Measurements from ENCODE around the gene AEBP1.

The AEBP1 gene

DNA sequence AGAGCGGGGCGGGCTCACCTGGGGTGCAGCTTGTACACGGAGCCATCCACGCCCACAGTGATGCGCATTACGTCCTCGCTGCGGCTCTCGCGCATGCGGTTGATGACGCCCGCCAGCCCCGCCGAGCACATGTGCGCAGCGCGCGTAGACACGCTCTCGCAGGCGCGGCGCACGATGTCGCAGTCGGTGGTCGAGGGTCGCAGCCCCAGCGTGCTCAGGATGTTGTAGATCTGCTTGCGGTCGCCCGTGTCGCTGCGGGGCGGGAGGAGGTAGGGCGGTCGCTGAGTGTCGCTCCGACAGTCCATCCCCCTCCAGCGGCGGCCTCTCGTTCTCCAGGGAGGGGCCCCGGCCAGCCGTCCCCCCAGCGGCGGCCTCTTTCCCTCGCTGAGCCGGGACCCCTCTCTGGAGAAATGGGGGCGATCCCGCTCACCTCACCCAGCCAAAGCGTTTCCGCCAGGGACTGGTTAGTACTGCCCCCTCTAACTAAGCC, 41.4 kb downstream of the AEBP1 start:
- no peak for DNase-seq

DNA sequence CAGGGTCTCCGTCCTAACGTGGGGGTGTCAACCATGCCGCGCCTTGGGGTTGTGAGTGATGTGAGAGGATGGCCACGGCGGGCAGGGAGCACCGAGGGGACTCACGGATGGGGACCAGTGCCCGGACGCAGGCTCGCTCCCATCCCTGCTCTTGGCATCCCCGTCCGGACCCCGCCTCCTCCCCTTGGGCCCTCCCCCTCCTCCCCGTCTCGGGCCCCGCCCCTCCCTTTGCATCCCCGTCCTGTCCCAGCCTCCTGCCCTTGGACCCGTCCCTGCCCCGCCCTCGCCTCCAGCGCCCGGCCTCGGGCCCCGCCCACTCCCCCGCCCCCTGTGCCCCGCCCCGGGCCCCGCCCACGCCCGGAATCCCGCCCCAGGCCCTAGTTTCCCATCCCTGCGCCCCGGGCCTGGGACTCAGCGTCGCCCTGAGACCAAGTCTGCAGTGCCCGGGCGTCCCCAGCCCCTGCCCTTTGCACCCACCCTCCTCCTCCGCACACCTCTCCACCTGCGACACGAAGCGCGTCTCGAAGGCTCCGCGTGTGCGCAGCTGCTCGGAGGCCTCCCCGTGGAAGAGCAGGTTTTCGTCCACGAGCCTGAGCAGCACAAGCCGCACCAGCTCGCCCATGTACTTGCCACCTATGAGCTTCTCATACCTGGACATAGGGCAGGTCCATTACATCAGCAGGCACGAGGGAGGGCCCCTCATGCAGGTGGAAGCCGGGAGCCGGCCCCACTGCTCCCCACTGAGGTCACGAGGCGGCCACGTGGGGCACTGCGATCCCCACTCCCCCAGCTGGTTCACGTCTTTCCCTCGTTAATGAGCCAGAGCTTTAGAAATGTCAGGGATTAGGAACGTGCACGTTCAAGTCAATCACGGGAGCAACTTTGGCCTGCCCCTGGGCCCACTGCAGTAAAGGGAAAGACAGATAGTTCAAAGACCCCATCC, 42.1 kb downstream of the AEBP1 start:
- DNase-seq = no peak

DNA sequence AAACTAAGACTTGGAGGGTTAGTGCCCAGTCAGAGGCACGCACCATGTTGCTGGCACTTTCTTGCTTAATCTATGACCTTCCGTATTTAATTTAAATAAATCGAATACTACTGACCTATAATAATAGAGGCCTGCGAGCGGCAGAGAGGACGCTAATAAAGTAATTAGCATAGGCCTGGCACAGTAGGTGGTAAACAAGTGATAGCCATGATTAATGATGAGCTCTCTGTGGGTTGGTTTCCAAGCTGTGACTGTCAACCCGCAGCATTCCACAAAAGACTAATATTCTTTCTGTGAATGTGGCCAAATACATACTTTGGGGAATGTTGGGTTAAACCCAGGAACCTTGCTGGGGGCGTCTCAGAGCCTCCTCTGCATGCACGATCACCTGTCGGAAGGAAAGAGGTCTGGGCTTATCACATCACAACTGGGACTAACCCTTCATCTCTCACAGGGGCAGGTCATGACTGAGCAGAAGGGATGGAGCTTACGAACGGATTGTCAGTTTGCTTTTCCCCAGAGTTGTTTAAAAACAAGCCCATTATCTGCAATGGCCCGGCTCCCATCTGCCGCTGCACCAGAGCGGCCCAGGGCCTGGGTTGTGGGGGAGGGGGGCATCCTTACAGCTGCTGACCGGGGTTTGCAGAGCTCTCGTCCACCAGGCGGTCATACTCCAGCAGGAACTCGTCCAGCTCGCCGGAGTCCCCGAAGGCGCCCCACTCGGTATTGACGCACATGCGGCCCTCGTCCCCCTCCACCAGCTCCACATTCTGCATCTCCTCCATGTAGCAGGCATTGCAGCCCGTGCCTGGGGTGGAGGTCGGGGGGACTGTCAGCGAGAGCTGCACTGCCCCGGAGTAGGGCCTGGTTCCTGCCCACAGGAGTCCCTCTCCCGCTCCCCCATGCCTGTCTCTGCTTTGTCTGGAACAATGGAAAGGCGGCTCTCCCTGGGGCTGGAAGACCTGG, 43.2 kb downstream of the AEBP1 start:
- DNase-seq = no peak

DNA sequence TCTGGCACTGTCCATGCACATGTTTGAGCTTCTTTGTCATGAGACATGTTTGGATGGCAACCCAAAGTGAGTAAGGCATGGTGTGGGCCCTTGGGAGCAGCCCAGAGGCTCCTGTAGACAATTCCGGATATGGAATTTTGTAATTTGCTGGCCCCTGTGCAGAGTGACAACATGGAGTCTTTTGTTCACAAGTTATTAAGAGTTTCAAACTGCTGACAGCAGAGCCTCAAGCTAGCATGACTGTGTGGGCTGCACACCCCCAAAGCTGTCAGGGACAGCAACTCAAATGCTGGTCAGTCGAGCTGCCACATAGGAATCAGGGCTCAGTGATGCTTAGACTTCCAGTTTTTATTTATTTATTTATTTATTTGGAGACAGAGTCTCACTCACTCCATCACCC, 44.0 kb downstream of the AEBP1 start:
- DNase-seq = no peak

DNA sequence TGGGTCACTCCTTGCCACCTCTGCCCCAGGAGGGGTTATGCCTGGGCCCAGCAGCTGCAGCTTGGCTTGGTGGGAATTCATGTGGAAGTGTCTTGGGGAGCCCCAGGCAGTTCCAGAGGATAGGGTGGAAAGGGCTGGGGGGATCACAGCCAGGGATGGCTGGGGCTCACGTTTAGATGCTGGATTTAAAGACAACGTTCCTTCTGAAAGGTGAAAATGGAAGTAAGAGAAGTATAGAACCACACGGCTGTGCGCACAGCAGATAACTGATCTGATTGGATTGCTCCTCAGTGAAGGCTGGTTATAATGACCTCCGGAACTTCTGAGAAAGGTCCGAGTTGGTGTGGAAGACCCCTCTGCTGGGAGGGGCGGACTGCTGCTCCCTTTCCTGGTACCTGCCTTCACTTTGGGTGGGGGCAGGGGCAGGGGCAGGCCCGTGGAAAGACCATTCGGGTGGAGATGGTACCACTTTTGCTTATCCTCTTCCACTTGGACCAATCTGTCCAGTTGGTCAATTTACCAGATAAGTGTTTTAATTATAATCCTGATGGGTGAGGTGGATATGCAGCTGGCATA, 44.9 kb downstream of the AEBP1 start:
- DNase-seq = no peak

DNA sequence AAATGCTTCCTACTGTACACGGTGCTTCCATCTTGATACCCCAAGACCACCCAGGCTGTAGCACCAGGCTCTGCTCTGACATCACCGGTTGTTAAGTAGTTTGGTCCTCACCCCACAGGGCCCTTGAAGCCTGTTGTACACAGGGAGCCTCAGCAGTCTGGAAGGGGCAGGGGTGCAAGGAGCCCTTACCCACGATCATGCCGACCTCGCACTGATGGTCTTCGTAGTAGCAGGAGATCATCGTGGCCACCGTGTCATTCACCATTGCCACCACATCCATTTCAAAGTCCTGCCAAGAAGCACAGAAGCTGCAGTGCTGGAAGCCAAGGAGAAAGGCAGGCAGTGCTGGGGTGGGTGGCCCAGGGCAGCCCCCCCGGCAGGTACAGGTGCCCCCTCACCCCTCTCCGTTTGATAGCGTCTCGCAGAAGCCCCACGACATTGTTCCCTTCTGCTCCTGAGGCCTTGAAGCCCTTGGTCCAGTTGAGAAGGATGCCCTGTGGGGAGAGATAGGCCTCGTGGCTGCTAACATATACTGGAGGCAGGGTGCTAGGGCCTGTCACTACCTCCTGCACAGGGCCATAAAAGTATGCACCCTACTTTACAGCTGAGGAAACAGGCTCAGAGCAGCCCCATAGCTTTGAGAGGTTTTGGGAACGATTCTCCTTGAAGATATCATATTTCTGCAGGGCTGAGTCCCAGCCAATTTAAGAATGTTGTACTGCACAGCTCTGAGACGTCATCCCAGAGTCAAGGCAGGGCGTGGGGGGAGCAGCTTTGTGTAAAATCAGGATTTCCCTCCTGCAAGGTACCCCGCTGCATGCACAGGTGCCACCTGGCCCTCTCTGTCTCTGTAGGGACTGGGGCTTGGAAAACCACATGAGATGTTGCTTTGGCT, 45.7 kb downstream of the AEBP1 start:
- DNase-seq = no peak

DNA sequence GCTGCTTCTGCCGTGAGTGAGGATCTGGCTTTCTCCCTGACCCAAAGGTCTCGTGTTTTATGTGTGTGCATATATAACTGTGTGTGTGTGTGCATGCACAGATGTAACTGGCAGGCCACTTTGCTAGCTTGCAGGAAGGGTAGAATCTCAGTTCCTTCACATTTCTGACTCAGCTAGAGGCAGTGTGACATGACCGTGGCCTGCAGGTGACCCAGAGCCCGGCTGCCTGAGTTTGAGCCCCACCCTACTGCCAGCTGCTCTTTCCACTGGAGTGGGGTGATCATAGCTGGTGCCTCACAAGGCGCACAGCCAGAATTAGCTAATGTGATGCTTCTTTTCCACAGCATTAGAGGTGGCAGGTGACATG, 46.3 kb downstream of the AEBP1 start:
- no peak for DNase-seq

DNA sequence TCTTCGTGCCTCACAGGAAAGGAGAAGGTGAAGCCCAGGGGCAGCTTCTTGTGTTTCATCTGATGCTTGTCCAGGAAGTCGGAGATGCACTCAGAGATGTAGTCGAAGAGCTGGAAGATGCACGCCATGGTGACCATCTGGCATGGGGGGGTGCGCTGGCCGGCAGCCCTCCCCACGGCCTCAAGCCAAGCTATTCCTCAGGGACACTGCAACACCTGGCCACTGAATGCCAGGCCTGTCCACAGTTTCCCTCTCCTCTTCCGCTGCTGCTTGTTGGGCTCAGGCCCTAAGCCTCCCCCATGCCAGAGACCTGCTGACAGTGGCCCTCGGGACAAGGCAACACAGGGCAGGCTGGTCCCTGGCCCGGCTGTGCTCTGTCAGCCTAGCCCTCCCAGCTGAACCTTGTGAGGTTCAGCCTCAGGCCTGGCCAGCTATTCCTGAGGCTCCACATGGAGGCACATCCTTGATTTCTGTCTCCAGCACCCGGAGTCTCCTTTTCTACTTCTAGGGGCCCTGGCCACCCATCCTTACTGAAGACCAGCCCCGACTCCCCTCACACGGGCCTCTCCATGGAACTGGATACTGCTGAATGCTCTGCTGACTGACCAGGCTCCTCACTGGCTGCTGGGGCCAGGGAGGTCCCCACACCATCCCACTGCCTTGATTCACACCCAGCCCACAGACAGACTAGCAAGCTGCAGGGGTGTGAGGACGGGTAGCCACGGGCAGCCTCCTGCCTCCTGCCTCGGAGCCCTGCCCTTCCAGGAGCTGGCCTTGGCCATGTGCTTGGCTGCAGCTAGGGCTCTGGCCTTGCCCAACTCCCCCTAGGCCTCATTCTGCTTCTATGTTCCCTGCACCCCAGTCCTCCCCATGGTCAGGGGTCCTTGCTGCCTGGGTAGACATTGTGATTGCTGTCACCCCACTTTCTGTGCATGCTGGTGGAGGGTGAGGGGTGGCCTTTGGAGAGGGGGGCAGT, 47.1 kb downstream of the AEBP1 start:
- DNase-seq = no peak

DNA sequence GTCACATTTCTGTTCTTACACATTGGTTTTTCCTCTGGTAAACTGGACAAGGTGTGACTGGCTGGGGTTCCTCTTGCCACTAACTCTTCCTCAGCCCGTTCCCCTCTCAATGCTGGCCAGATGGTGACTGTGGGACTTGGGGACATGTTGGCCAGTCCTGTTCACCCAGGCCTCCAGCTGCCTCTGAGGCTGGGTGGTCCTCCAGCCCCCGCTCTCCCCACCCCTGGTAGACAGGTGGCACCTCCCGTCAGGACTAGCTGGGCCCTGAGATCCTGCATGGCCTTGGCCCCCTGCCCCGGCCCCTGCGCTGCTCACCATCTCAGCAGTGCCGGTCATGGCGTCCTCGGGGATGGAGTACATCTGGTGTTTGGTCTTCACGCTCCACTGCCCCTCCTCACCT, 47.8 kb downstream of the AEBP1 start:
- DNase-seq = no peak

DNA sequence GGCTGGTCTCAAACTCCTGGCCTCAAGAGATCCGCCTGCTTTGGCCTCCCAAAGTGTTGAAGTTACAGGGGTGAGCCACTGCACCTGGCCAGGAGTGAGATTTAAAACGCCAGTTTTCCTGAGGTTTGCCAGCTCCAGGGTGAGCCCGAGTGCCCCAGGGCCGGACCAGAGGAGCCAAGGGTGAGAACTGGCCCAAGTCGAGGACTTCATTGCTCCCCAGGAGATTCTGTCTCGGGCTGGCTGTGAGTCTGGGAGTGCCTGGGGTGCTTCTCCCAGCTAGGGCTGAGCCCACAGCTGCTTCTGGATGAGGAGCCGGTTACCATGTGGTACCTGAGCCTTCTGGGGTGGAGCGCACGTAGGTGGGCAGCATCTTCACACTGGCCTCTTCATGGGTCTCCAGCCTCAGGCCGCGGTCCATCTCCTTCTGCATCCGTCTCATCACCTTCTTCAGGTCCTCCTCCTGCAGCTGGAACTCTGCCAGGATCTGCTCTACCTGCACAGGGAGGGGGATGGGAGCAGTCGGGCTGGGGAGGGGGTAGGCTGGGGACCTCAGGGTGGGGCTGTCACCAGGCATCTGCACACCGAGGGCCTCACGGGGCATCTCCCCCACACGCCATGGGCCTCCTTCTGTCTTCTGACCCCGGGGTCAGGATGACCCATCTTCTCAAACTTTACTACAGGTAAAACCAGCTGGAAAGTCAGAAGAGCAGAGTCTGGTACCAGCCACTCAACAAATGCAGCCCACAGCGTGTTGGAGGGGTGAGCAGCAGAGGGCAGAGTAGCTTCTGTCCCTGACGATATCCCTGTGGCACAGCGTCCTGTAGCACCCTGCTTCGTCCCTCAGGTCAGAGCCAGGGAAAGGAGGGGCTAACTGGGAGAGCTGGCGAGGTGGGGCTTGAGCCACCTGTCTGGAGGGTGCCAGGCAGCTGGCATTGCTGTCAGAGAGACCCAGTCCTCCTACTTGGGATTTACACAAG, 49.1 kb downstream of the AEBP1 start:
- no peak for DNase-seq

DNA sequence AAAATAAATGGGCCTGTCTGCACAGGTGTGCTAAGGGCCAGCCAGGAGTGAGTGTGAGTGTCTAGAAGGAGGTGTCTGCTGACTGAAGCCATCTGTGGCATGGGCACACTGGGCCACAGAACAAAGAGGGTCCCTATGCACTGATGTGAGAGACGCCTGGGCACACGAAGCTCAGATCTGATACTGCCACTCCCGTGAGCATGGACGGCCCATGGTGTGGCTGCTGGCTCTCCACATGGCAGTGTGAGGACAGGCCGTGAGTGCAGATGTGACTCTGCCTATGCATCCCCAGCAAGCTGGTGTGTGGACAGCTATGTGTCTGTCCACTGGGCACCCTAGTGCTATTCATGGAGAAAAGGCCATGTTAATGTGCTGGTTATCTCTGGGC, 49.8 kb downstream of the AEBP1 start:
- DNase-seq = no peak

DNA sequence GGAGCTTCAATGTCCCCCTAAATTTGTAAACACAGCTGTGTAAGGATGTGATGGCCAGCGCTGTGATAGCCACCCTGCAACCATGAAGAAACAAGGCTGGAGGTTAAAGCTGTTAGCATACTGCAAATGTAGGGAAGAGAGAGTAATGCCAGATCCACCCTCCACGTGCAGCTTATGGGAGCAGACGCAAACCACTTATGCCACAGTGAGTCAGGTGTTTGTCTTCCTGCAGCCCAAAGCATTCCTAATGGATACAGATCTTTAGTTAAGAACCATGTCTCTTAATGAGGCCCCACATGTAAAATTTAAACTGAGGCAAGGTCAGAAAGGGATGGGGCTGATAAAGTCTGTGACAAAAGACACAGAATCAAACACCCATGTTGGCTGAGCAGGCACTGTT, 50.6 kb downstream of the AEBP1 start:
- no peak for DNase-seq

DNA sequence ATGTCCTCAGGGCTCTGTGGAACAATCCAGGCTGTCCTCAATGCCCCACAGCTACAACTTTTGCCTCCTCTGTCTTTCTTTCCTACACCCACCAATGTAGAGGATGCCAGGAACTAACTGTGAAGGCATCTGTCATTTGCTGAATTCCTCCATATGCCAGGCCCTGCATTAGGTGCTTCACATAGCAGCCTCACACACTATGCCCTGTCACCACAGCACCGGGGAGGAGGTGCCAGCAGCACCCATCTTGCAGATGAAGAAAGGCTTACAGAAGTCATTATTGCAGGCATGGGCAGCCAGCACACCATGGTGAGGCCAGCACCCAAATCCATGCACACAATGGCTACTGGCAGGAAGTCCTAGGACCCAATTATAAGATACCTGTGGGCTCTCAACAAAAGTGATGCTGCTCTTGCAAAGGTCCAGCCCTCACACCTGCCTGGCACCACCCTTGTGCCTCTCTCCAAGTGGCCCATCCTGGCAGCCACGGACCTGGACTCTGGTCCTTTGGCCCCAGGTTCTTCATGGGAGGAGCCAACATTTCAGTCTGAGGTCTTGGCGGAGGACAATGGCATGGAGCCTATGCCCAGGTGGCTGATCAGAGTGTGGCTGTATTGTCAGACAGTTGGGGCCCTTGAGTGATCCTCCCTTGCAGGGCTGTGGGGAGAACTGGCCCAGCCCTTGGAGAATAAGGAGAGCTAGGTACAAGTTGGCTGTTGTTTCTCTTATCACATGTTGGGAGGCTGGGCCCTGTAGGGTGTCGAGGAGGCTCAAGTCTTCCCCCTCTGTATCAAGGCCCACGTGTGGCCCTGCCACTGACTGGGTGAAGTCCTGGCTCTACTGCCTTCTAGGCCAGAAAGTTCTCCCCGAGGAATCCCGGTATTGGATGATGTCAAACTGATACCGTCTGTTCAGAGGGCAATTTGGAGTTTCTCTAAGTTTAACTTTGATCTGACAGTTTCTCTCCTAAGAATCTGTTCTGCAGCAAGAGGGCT, 51.3 kb downstream of the AEBP1 start:
- no peak for DNase-seq

DNA sequence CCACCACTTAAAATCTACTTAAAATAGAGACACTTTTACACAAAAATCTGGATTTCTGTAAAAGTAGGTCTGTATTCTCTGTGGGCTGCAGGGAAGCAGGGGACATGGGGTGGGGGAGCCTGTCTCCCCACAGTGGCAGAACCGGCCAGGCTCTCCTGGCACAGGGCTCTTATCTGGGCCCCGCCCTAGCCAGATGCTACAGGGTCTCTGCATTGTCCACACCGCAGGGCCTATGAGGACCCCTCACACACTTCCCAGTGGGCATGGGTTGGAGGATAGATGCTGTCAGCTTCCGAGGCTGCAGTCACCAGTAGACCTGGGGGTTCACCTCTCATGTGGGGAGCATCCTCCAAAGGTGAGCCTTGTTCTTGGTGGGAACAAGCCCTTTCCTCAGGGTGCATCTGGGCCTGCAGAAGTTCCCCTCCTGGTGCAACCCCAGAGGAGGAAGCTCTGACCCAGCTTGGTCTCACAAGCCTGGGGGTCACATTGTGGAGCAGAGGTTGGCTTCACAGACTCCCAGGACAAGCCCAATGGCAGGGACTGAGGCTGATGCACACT, 52.4 kb downstream of the AEBP1 start:
- DNase-seq = no peak

DNA sequence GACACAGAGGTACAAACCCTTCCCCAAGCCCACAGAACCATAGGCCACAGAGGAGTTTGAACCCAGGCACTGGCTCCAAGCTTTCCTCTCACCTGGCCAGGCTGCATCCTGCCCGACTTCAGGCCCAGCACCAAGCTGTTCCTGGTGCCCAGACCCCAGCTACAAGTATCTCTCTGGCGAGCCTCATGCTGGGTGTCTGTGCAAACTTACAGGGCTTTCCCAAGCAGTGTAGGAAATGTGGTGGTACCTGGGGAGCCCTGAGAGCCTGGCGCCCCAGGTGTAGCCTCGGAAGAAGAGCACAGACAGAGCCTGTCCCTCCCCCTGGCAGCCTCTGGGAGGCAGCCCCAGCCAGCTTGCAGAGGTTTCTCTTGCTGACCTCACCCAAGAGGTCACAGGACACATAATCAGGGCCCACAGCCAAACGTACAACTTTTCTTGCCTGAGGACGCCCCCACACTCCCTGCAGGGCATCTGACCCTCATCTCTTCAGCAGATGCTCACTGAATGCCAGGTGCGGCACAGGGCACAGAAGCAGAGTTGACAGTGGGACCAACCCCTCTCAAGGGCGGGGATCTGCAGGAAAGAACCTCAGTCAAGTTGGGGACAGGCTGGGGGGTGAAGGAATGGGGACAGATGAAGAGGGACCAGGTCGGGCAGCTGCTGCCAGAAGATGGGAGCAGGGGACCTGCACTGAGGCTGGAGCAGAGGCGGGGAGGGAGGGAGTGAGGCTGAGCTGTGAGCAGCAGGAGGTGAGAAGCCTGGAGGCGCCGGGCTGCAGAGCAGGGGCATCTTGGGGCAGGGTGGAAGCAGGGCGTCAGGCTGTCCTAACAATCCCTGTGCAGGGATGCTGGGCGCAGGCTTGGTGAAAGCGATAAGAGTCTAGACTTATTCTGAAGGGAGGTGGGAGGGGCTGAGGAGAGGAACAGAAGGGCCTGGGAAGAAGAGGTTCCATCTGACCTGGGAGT, 53.3 kb downstream of the AEBP1 start:
- DNase-seq = no peak

DNA sequence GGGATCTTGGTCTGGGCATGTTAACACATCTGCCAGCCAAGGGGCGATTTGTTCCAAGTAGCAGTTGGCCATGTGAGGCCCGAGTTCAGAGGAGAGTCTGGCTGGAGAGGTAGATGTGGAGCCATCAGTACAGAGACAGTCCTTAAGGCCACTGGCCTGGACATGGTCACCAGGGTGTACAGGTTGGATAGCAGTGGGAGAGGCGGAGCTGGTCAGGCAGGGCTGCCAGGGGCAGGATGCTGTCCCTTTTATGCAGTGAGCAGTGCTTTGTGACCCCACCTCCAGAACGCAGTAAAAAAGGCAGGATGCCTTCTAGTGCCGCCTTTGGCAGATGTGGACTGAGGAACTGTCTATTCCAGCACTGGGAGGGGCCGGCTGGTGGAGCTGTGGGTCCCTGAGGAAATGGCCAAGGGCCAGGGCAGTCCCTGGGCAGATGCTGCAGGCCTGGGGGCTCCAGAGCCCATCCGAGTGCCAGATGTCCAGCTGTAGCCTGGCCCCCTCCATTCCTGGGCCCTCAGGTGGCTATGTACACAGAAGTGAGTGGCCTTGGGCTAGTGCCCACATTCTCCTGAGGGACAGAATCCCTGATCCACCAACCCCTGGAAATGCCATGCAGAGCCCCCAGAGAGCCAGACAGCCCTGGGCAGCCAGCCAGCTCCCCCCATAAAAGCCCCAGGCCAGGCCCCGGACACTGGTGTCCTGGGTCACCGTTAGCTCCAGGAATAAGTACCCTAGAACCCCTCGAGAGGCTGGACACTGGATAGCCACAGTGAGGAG, 54.1 kb downstream of the AEBP1 start:
- no peak for DNase-seq
